SK-N-SH (cell line): Measurements from ENCODE around the gene VSIG10L. TPM values are rescaled to one million over a fixed set of nuclear protein-coding genes. Genes with fewer than 3 reads are reported as not detected.

Source experiments
- CTCF ChIA-PET: fragments of 300-600, 350-600 bp; formaldehyde crosslinking; extraction: SDS; loops from one replicate; lab custom pipeline; 2021; lab: Yijun Ruan, JAX
- POLR2A ChIA-PET: fragments of 350-600 bp; sonication (Branson Sonifier 250); formaldehyde crosslinking; extraction: SDS; loops from one replicate; lab custom pipeline; 2020; ENCODE audit warnings: antibody characterized with exemption, inconsistent platforms; lab: Yijun Ruan, JAX
- DNase-seq: peaks from one replicate; pipeline ENCODE4 v3.0.0; 2012
- H2AFZ ChIP-seq: fragments of 200-600 bp; sonication (generic); 2 replicates; pipeline ENCODE4 v1.8.1; 2016; ENCODE audit warnings: antibody characterized with exemption, mild to moderate bottlenecking, low read depth
- H3F3A ChIP-seq: fragments of 200-600 bp; sonication (generic); replicated peaks from 2 replicates; pipeline ENCODE3; 2016; ENCODE audit warnings: antibody characterized with exemption, mild to moderate bottlenecking; ENCODE audit not compliant: insufficient read depth
- H3K27ac ChIP-seq, 2 experiments: fragments of 200-500 bp in 1 of 2; fragments of 200-600 bp in 1 of 2; sonication (Bioruptor generic) in 1 of 2; sonication (generic), shearing (Covaris generic) in 1 of 2; 2 replicates each; pipeline versions ENCODE4 v1.5.1 to v1.6.1; 2014 to 2016; ENCODE audit warnings: low read depth in 2 of 2, inconsistent platforms in 1 of 2, low read length in 1 of 2, mild to moderate bottlenecking in 1 of 2, mixed read lengths in 1 of 2
- H3K27me3 ChIP-seq: fragments of 200-600 bp; sonication (generic), shearing (Covaris generic); 2 replicates; pipeline ENCODE4 v1.6.1; 2016; ENCODE audit warnings: mixed run types; ENCODE audit not compliant: insufficient read depth
- H3K36me3 ChIP-seq, 2 experiments: fragments of 200-500 bp in 1 of 2; fragments of 200-600 bp in 1 of 2; sonication (Bioruptor generic) in 1 of 2; sonication (generic) in 1 of 2; replicated peaks in 1 of 2; 2 replicates each; pipeline versions ENCODE3 to v1.5.1; 2014 to 2016; ENCODE audit warnings: low read length in 1 of 2, mild to moderate bottlenecking in 1 of 2; ENCODE audit not compliant: insufficient read depth in 2 of 2, control insufficient read depth in 1 of 2
- H3K4me1 ChIP-seq, 2 experiments: fragments of 200-500 bp in 1 of 2; fragments of 200-600 bp in 1 of 2; sonication (Bioruptor generic) in 1 of 2; sonication (generic), shearing (Covaris generic) in 1 of 2; 2 replicates each; pipeline versions ENCODE4 v1.5.1 to v1.6.1; 2014 to 2016; ENCODE audit warnings: low read depth in 1 of 2, low read length in 1 of 2, mixed run types in 1 of 2; ENCODE audit not compliant: insufficient read depth in 2 of 2, control insufficient read depth in 1 of 2
- H3K4me2 ChIP-seq: fragments of 200-600 bp; sonication (generic), shearing (Covaris generic); 2 replicates; pipeline ENCODE4 v1.6.1; 2017; ENCODE audit warnings: mixed run types
- H3K4me3 ChIP-seq, 2 experiments: fragments of 200-500 bp in 1 of 2; fragments of 200-600 bp in 1 of 2; sonication (Bioruptor generic) in 1 of 2; sonication (generic), shearing (Covaris generic) in 1 of 2; 2 replicates each; pipeline versions ENCODE4 v1.5.1 to v1.8.1; 2014 to 2016; ENCODE audit warnings: low read depth in 2 of 2, inconsistent platforms in 1 of 2, low read length in 1 of 2, mild to moderate bottlenecking in 1 of 2, mixed read lengths in 1 of 2, moderate library complexity in 1 of 2
- H3K79me2 ChIP-seq: fragments of 200-600 bp; sonication (generic); 2 replicates; pipeline ENCODE4 v1.8.1; 2017; ENCODE audit warnings: mild to moderate bottlenecking; ENCODE audit not compliant: insufficient read depth
- H3K9ac ChIP-seq: fragments of 200-600 bp; sonication (generic); 2 replicates; pipeline ENCODE4 v1.6.1; 2017; ENCODE audit warnings: mixed run types
- H3K9me2 ChIP-seq: fragments of 200-600 bp; sonication (generic); 2 replicates; pipeline ENCODE4 v1.6.1; 2017; ENCODE audit warnings: mixed run types
- H3K9me3 ChIP-seq: fragments of 200-600 bp; sonication (generic); 2 replicates; pipeline ENCODE4 v1.6.1; 2017; ENCODE audit warnings: mixed run types, mild to moderate bottlenecking, moderate library complexity
- H4K20me1 ChIP-seq: fragments of 200-600 bp; sonication (generic); 2 replicates; pipeline ENCODE4 v1.6.1; 2017; ENCODE audit warnings: mild to moderate bottlenecking, mixed run types; ENCODE audit not compliant: insufficient read depth
- CHD2 ChIP-seq: fragments of 150-350 bp; IDR thresholded peaks from 2 replicates; pipeline ENCODE4 v1.6.1; 2018; ENCODE audit warnings: low read length; ENCODE audit not compliant: partially characterized antibody
- ELF1 ChIP-seq: IDR thresholded peaks from 2 replicates; pipeline ENCODE4 v1.4.0; 2012
- EP300 ChIP-seq, 2 experiments: IDR thresholded peaks; 2 replicates each; pipeline versions ENCODE4 v1.4.0 to v1.6.1; 2012; ENCODE audit warnings: borderline replicate concordance in 1 of 2, low read depth in 1 of 2, low read length in 1 of 2
- EZH2phosphoT487 ChIP-seq: fragments of 200-600 bp; sonication (generic); IDR thresholded peaks from 2 replicates; pipeline ENCODE4 v1.6.1; 2017; ENCODE audit warnings: low read depth, mixed run types, mild to moderate bottlenecking, antibody characterized with exemption, moderate library complexity, borderline replicate concordance
- FOSL2 ChIP-seq: IDR thresholded peaks from 2 replicates; pipeline ENCODE4 v1.4.0; 2012; ENCODE audit warnings: low read depth, mild to moderate bottlenecking, moderate library complexity, borderline replicate concordance
- FOXJ3 ChIP-seq: sonication (generic); formaldehyde crosslinking; IDR thresholded peaks from 2 replicates; pipeline ENCODE4 v1.5.1; 2020; ENCODE audit warnings: mild to moderate bottlenecking, missing genetic modification reagents
- FOXM1 ChIP-seq: IDR thresholded peaks from 2 replicates; pipeline ENCODE4 v1.4.0; 2012; ENCODE audit warnings: low read depth, mild to moderate bottlenecking
- GABPA ChIP-seq: IDR thresholded peaks from 2 replicates; pipeline ENCODE4 v1.4.0; 2012; ENCODE audit warnings: low read depth, mild to moderate bottlenecking
- GATA2 ChIP-seq: sonication (generic); formaldehyde crosslinking; IDR thresholded peaks from 2 replicates; pipeline ENCODE4 v1.5.0; 2020; ENCODE audit warnings: mild to moderate bottlenecking, missing genetic modification reagents
- IRF3 ChIP-seq: fragments of 150-350 bp; IDR thresholded peaks from 2 replicates; pipeline ENCODE4 v1.6.1; 2016; ENCODE audit warnings: mild to moderate bottlenecking, low read depth, low read length
- JUND ChIP-seq: IDR thresholded peaks from 2 replicates; pipeline ENCODE4 v1.4.0; 2012
- MAX ChIP-seq: IDR thresholded peaks from 2 replicates; pipeline ENCODE4 v1.4.0; 2012; ENCODE audit warnings: low read depth
- MEF2A ChIP-seq: IDR thresholded peaks from 2 replicates; pipeline ENCODE4 v1.4.0; 2012; ENCODE audit warnings: low read depth, borderline replicate concordance
- MXI1 ChIP-seq: IDR thresholded peaks from 2 replicates; pipeline ENCODE4 v1.6.1; 2012; ENCODE audit warnings: mild to moderate bottlenecking, low read depth, low read length, improper control_type of control experiment
- NFIC ChIP-seq: IDR thresholded peaks from 2 replicates; pipeline ENCODE4 v1.4.0; 2012; ENCODE audit warnings: borderline replicate concordance
- NRF1 ChIP-seq: IDR thresholded peaks from 2 replicates; pipeline ENCODE4 v1.6.1; 2012; ENCODE audit warnings: low read depth, mild to moderate bottlenecking, low read length
- PBX3 ChIP-seq: IDR thresholded peaks from 2 replicates; pipeline ENCODE4; 2012
- POLR2AphosphoS5 ChIP-seq: IDR thresholded peaks from 2 replicates; pipeline ENCODE4 v1.6.1; 2012; ENCODE audit warnings: low read depth, low read length
- RCOR1 ChIP-seq: fragments of 150-350 bp; IDR thresholded peaks from 2 replicates; pipeline ENCODE4 v1.6.1; 2017; ENCODE audit warnings: antibody characterized with exemption, low read length
- REST ChIP-seq: IDR thresholded peaks from 2 replicates; pipeline ENCODE4 v1.6.1; 2012; ENCODE audit warnings: mild to moderate bottlenecking, low read depth, low read length, moderate library complexity
- RFX5 ChIP-seq: IDR thresholded peaks from 2 replicates; pipeline ENCODE4 v1.6.1; 2012; ENCODE audit warnings: mild to moderate bottlenecking, improper control_type of control experiment, low read length
- RXRA ChIP-seq: IDR thresholded peaks from 2 replicates; pipeline ENCODE4 v1.4.0; 2012; ENCODE audit warnings: low read depth, mild to moderate bottlenecking, borderline replicate concordance
- SMC3 ChIP-seq: IDR thresholded peaks from 2 replicates; pipeline ENCODE4 v1.6.1; 2012; ENCODE audit warnings: low read depth, low read length, improper control_type of control experiment
- TAF1 ChIP-seq: IDR thresholded peaks from 2 replicates; pipeline ENCODE4 v1.6.1; 2012; ENCODE audit warnings: low read depth, mild to moderate bottlenecking, low read length, moderate library complexity, borderline replicate concordance
- TCF12 ChIP-seq: IDR thresholded peaks from 2 replicates; pipeline ENCODE4 v1.4.0; 2012
- TEAD4 ChIP-seq: IDR thresholded peaks from 2 replicates; pipeline ENCODE4 v1.4.0; 2012; ENCODE audit warnings: mild to moderate bottlenecking, borderline replicate concordance; ENCODE audit not compliant: insufficient read depth
- USF1 ChIP-seq: IDR thresholded peaks from 2 replicates; pipeline ENCODE4 v1.4.0; 2012; ENCODE audit warnings: low read depth, borderline replicate concordance
- YY1 ChIP-seq: IDR thresholded peaks from 2 replicates; pipeline ENCODE4 v1.4.0; 2012; ENCODE audit warnings: low read depth, mild to moderate bottlenecking
- WGBS: methylation state at CpG from one replicate; pipeline ENCODE4 v1.1.6; 2017; ENCODE audit warnings: low lambda C conversion rate; 5-methylcytosine and 5-hydroxymethylcytosine counted together
- polyA plus RNA-seq, 3 experiments: library from polyadenylated mRNA; depleted of rRNA; stranded (reverse); fragments of >200 nt; gene quantifications; 2 replicates each; pipeline ENCODE4 v1.2.3, GENCODE V29; 2012

VSIG10L gene
- polyA plus RNA-seq, 1 of the 3 experiments (the other 2 are of a cell fraction), result 2.7 TPM

- 7% methylated on average over 25 of the region's 43 CpGs for WGBS
- Histone ChIP-seq H3K79me2 (no peaks in the 10 kb centered on the region), H3K4me2 (peak overlapping the region; percentile 97), H3K4me1 (peaks cover 0 to 8% of the 10 kb centered on the region in 2 experiments; a peak in 1 of 4 replicates), H3K27ac (peak overlapping the region; percentile 65 to 76; a peak in 3 of 4 replicates), H4K20me1 (no peaks in the 10 kb centered on the region), H2AFZ (peak overlapping the region; percentile 99), H3K9me2 (no peaks in the 10 kb centered on the region), H3K9ac (peak overlapping the region; percentile 57; the same call in 1 of the 2 replicates), H3K27me3 (no peaks in the 10 kb centered on the region), H3K36me3 (no peaks in the 10 kb centered on the region), H3K4me3 (peak overlapping the region; percentile 63 to 80), H3K9me3 (no peaks in the 10 kb centered on the region), H3F3A (peaks cover 3% of the 10 kb centered on the region)
- POLR2A ChIA-PET, result no interaction called here
- CTCF ChIA-PET, result interaction anchor here (0.6 to 2.1 kb wide), 20 partner anchors 9 to 318 kb away, joined by 3 to 7 read pairs (median 3); no protein-coding TSS in a partner anchor
- peak; percentile 95 for DNase-seq
- TF ChIP-seq TEAD4 (no peak), MEF2A (no peak), TCF12 (no peak), NRF1 (no peak), RCOR1 (peak; percentile 29; the same call in 1 of the 2 replicates), USF1 (no peak), POLR2AphosphoS5 (no peak), JUND (no peak), IRF3 (no peak), FOXM1 (no peak), RXRA (no peak), SMC3 (peak; percentile 80), GATA2 (CRISPR knock-in tag) (no peak), MXI1 (peak; percentile 59; the same call in 1 of the 2 replicates), EP300 (IDR thresholded peaks at IDR 0.05; ENCODE audit: borderline replicate concordance in 1 of 2, low read depth in 1 of 2, low read length in 1 of 2) (0 out of 4 replicates have a peak, but pooled peaks of 1 of the 2 experiments have one; percentile 5), RFX5 (no peak), FOXJ3 (no peak), GABPA (no peak), FOSL2 (no peak), REST (no peak), PBX3 (no peak), YY1 (0 out of 2 replicates have a peak, but pooled peaks have one; percentile 48), EZH2phosphoT487 (no peak), CHD2 (peak; percentile 16), NFIC (no peak), ELF1 (no peak), TAF1 (no peak), MAX (peak; percentile 69)
Measured at GRCh38 chr19:51338563-51339312, 3.2 kb downstream of the VSIG10L start.
